Ramos (cell line): ENCODE results near the gene CHST3.

Source experiments
- in situ Hi-C: fragments of 300-500 bp; cut with MboI; formaldehyde crosslinking; loops from one replicate; pipeline ENCODE4 v1.14.3; 2022; ENCODE audit warnings: low sequenced_read_pairs; ENCODE audit not compliant: unreplicated experiment

The CHST3 gene

GRCh38 chr10:72008096-72008981 lies 44.1 kb downstream of the CHST3 start:
- in situ Hi-C loops: no loop called here

- in situ Hi-C loops: no loop called here
Measured at GRCh38 chr10:72009051-72009424, 44.8 kb downstream of the CHST3 start.

- in situ Hi-C loops: no loop called here
Measured at GRCh38 chr10:72009425-72010081, 45.4 kb downstream of the CHST3 start.

GRCh38 chr10:72010234-72010973 lies 46.2 kb downstream of the CHST3 start:
- in situ Hi-C loops: no loop called here

GRCh38 chr10:72011016-72011415 lies 46.8 kb downstream of the CHST3 start:
- in situ Hi-C loops: no loop called here

GRCh38 chr10:72011468-72011867 lies 47.3 kb downstream of the CHST3 start:
- in situ Hi-C loops: no loop called here

GRCh38 chr10:72011976-72012512 lies 47.8 kb downstream of the CHST3 start:
- in situ Hi-C loops: no loop called here

GRCh38 chr10:72012796-72013195 lies 48.6 kb downstream of the CHST3 start:
- in situ Hi-C loops: no loop called here

GRCh38 chr10:72013202-72013945 lies 49.2 kb downstream of the CHST3 start:
- in situ Hi-C loops: no loop called here

GRCh38 chr10:72014197-72014596 lies 50.0 kb downstream of the CHST3 start:
- in situ Hi-C loops: no loop called here

- in situ Hi-C loops: no loop called here
Measured at GRCh38 chr10:72014785-72015480, 50.7 kb downstream of the CHST3 start.

- in situ Hi-C loops: no loop called here
Measured at GRCh38 chr10:72015841-72016240, 51.6 kb downstream of the CHST3 start.

GRCh38 chr10:72016608-72017300 lies 52.6 kb downstream of the CHST3 start:
- in situ Hi-C loops: no loop called here

GRCh38 chr10:72019085-72019876 lies 55.1 kb downstream of the CHST3 start:
- in situ Hi-C loops: no loop called here

GRCh38 chr10:72020914-72021809 lies 57.0 kb downstream of the CHST3 start:
- in situ Hi-C loops: no loop called here

GRCh38 chr10:72022228-72022627 lies 58.0 kb downstream of the CHST3 start:
- in situ Hi-C loops: no loop called here

GRCh38 chr10:72024596-72024995 lies 60.4 kb downstream of the CHST3 start:
- in situ Hi-C loops: no loop called here
